HG02973 (cell line): Measurements from ENCODE around the gene MVB12B.
"Not testable (repeated sequence)": the region's sequence is repeated elsewhere in the genome, so short reads cannot be mapped to it uniquely, and the experiment has no call there.

Experiments used
- ATAC-seq: cut with Tn5 transposase; IDR thresholded peaks from one replicate; pipeline ENCODE4 v1.9.1; 2021; ENCODE audit warnings: moderate library complexity; ENCODE audit not compliant: unreplicated experiment

MVB12B gene

DNA sequence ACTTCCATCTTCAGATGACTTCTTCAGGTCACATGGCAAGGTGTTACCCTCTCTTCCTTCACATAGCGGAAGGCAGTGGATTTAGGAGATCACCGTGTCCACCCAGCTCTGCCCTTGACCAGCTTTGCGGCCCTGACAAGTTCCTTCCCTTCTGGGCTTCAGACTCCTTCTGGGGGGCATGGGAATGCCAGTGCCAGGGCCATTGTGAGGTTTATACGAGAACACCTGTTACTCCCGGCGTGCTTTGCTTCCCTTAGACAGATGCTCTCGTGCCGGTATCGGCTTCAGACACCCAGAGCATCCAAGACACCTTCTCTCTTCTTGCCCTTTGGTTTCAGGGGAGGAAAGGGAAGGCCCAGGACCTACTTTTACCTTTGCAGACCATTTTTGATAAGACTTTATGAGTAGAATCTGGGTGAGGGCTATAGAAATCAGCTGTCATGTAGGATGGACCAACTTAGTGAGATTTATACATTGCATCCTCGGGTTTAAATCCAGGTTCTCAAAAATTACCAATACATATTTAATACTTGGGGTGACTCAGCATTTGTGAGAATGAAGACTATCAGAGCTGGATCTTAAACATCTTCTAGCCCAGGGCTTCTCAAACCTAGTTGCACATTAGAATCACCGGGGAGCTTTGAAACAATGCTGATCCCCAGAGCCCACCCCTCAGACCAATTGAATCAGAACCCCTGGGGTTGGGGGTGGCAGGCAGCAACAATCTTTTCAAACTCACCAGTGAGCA, 138.2 kb downstream of the MVB12B start:
- ATAC-seq: no peak

DNA sequence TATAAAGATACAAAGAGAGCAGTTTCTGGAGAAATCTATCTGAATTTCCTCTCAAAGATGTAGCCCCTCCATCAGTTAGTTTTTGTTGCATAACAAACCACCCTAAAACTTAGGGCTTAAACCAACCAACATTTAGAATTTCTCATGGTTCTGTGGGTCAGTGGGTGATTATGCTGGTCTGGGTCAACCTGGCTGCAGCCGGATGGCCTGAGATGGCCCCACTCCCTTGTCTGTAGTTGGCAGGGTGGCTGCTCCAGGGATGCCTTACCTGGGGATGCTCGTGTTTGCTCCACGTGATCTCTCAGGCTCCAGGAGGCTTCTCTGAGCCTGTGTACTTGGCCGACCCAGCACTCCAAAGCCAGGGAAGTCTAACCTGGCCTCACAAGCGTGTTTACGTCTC, 139.3 kb downstream of the MVB12B start:
- no peak for ATAC-seq

- ATAC-seq: no peak
Observed at GRCh38 chr9:126468141-126468825, 141.7 kb downstream of the MVB12B start.

- ATAC-seq: peak; percentile 40
Observed at GRCh38 chr9:126470241-126470993, 143.8 kb downstream of the MVB12B start.

- peak; percentile 50 for ATAC-seq
Observed at GRCh38 chr9:126471084-126471624, 144.5 kb downstream of the MVB12B start.

- ATAC-seq: no peak
Observed at GRCh38 chr9:126472198-126472947, 145.7 kb downstream of the MVB12B start.

DNA sequence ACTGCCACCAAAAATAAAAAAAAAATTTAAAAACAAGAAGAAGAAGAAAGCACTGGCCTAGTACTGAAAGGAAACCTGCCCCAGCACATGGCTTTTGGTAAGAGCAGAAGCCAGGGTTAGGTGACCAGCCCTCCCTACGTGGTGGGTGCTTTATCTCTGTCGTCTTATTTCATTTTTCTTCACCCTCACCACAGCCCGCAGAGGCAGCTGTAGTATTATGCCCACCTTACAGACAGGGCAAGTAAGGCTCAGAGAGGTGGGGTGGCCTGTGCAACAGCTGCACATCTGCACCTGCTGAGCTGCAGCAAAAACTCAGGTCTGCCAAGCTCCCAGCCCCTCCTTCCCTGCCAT, 146.3 kb downstream of the MVB12B start:
- ATAC-seq: no peak

DNA sequence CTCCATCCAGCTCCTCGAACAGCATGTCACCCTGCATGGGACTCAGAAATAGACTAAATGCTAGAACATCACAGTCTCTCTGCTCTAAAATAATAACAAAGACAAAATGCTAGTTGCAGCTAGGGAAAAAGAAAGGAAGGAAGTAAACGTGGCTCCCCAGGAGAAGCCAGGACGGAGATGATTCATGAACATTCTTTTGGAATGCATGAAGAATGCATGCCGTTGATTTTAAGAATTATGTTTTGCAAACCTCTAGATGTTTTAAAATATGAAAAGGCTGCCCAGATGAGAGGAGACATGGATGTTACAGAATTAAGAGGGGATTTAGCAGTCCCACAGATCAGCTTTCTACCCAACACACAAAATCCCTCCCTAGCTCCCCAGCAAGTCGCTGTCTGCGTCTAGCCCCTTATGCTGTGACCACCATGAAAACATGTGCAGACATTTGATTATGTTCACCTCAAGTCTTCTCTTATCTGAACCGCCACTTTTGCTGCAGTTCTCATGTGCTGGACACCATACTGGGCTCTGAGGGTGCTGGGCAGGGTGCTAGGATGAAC, 147.7 kb downstream of the MVB12B start:
- no peak for ATAC-seq

- ATAC-seq: no peak
Observed at GRCh38 chr9:126474786-126475485, 148.3 kb downstream of the MVB12B start.

GRCh38 chr9:126475933-126476555, 149.4 kb downstream of the MVB12B start:
- no peak for ATAC-seq

- ATAC-seq: not testable (repeated sequence)
Observed at GRCh38 chr9:126477432-126477831, 150.8 kb downstream of the MVB12B start.

- ATAC-seq: no peak
Observed at GRCh38 chr9:126478216-126478981, 151.8 kb downstream of the MVB12B start.

GRCh38 chr9:126479515-126479914, 152.9 kb downstream of the MVB12B start:
- no peak for ATAC-seq

- ATAC-seq: no peak
Observed at GRCh38 chr9:126480813-126481212, 154.2 kb downstream of the MVB12B start.

DNA sequence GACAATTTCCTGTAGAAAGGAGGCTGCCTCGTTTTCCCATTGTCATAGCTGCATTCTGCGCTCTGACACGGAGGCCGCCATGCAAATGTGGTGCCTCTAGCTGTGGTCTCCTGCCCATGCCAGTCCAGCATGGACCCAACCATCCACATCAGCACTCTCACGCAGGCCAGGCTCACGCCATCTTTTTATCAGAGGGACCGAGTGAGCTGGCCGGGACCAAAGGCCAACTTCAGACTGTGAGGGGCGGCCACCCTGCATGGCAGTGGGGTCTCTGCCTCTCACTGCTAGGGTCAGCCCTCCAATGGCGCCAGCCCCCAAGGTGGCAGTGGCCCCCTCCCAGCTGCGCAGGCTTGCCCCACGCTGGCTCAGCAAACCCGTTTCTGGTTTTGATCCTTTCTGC, 155.2 kb downstream of the MVB12B start:
- no peak for ATAC-seq

DNA sequence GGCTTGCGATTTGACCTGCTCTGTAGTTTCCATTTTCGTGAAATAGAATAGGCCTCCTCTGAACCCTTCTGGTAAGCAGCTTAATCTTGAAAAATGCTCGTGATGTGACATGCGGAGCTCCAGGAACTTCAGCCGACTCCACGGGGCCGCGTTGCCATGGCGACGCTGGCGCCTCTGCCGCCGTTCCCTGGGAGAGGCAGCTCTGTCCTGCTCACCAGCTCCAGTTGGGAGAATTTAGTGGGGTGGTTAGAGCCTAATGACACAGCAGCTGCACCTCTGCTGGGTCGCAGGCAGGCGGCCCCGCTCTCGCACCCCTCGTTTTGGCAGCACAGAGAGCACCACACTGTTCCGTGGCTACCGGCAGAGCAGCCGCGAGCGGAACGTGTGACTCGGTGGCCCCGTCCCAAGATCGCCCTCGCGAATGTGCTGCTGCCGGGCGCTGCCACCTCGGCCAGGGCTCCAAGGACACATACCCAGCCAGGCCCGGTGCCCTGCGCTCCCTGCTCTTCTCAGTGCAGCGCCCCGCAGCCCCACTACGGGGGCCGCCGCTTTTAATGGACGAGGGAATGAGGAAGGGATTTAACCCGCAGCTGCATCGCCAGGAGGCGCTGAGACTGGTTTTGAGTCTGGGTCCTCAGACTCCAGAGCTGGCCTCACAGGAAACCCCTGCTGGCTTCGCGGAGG, 155.9 kb downstream of the MVB12B start:
- no peak for ATAC-seq

- ATAC-seq: no peak
Observed at GRCh38 chr9:126483468-126484073, 156.9 kb downstream of the MVB12B start.

GRCh38 chr9:126485662-126486061, 159.0 kb downstream of the MVB12B start:
- no peak for ATAC-seq
